Measurements from ENCODE around the gene ZNF746. TPM values are rescaled to one million over a fixed set of nuclear protein-coding genes. Genes with fewer than 3 reads are reported as not detected.

The ZNF746 gene
- polyA plus RNA-seq, 3 donors: 7.5 to 25.6 (median 8.1) TPM

DNA sequence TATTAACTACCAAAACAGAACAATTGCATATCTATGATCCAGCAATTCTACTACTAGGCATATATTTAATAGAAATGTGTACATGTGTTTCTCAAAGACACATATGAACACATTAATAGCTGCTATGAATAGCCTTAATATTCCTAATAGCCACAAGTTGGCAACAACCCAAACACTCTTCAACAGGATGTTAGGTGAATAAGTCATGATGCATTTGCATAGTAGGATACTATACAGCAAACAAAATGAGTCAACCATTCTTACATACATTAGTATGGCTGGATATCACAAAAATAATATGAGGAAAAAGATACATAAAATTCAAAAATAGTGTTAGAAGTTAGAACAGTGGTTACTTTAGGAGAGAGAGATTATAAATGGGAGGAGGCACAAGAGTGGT lies 26.8 kb upstream of the ZNF746 start:
- Histone ChIP-seq H3K9ac (ENCODE audit: insufficient read depth, low read length, poor library complexity, severe bottlenecking) (no peak overlapping the region), H3K4me1 (ENCODE audit: control insufficient read depth in 1 of 2, insufficient read depth in 2 of 2, low read length in 2 of 2) (no peaks in the 10 kb centered on the region), H3K9me3 (replicated peaks in 1 of 2; ENCODE audit: control insufficient read depth in 1 of 2, insufficient read depth in 1 of 2, low read length in 2 of 2) (peaks cover 29% of the 10 kb centered on the region in 2 donors), H3K27me3 (ENCODE audit: control insufficient read depth in 2 of 2, insufficient read depth in 2 of 2, low read length in 2 of 2) (no peaks in the 10 kb centered on the region), H3K36me3 (replicated peaks in 1 of 2; ENCODE audit: control insufficient read depth in 1 of 2, insufficient read depth in 2 of 2, low read length in 2 of 2) (no peaks in the 10 kb centered on the region), H4K20me1 (ENCODE audit: insufficient read depth, low read length) (no peaks in the 10 kb centered on the region), H3K4me2 (replicated peaks; ENCODE audit: extremely low read depth, low read length, poor library complexity, severe bottlenecking) (no peak overlapping the region), H3K4me3 (replicated peaks in 1 of 3; ENCODE audit: low read depth in 2 of 3, low read length in 3 of 3) (no peak overlapping the region), H3K79me2 (ENCODE audit: insufficient read depth, low read length) (no peaks in the 10 kb centered on the region), H3K27ac (ENCODE audit: low read depth in 1 of 2, low read length in 2 of 2) (no peak overlapping the region), H2AFZ (ENCODE audit: insufficient read depth, low read depth, low read length, poor library complexity, severe bottlenecking) (no peak overlapping the region)
- no peaks in the 10 kb centered on the region for H3K36me3 Mint-ChIP-seq
- H3K27ac Mint-ChIP-seq: no peak overlapping the region
- H3K27me3 Mint-ChIP-seq (ENCODE audit: low read depth in 3 of 3): peaks cover 0 to 6% (median 2%) of the 10 kb centered on the region in 3 donors
- intact Hi-C loops (cut with micrococcal nuclease): no loop called here
- DNase-seq: no peak
- no peak overlapping the region for H3K4me3 Mint-ChIP-seq
- peaks cover 31 to 57% (median 45%) of the 10 kb centered on the region in 7 donors for H3K9me3 Mint-ChIP-seq
- H3K4me1 Mint-ChIP-seq: no peaks in the 10 kb centered on the region
- TF ChIP-seq, protein P1, sequence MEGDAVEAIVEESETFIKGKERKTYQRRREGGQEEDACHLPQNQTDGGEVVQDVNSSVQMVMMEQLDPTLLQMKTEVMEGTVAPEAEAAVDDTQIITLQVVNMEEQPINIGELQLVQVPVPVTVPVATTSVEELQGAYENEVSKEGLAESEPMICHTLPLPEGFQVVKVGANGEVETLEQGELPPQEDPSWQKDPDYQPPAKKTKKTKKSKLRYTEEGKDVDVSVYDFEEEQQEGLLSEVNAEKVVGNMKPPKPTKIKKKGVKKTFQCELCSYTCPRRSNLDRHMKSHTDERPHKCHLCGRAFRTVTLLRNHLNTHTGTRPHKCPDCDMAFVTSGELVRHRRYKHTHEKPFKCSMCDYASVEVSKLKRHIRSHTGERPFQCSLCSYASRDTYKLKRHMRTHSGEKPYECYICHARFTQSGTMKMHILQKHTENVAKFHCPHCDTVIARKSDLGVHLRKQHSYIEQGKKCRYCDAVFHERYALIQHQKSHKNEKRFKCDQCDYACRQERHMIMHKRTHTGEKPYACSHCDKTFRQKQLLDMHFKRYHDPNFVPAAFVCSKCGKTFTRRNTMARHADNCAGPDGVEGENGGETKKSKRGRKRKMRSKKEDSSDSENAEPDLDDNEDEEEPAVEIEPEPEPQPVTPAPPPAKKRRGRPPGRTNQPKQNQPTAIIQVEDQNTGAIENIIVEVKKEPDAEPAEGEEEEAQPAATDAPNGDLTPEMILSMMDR (IDR thresholded peaks at IDR 0.05): no peak

DNA sequence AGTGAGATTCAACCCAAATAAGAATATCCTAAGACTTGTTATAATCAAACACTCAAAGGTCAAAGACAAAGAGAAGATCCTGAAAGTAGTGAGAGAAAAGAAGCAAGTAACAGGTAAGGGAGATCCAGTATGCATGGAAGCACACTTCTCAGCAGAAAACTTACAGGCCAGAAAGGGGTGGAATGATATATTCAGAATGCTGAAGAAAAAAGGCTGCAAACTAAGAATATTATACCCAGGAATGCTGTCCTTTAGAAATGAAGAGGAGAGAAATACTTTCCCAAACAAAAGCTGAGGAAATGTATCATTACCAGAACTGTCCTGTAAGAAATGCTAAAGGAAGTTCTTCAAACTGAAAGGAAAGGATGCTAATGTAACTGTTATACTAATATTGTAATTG lies 12.6 kb upstream of the ZNF746 start:
- Mint-ChIP-seq H3K27me3 (ENCODE audit: low read depth in 3 of 3) (peaks cover 0 to 3% (median 2%) of the 10 kb centered on the region in 3 donors), H3K4me3 (no peak overlapping the region), H3K27ac (no peak overlapping the region), H3K9me3 (peaks cover 37 to 63% (median 56%) of the 10 kb centered on the region in 7 donors), H3K4me1 (no peaks in the 10 kb centered on the region), H3K36me3 (no peaks in the 10 kb centered on the region)
- H3K4me1 ChIP-seq (ENCODE audit: control insufficient read depth in 1 of 2, insufficient read depth in 2 of 2, low read length in 2 of 2): no peaks in the 10 kb centered on the region
- H4K20me1 ChIP-seq (ENCODE audit: insufficient read depth, low read length): no peaks in the 10 kb centered on the region
- H3K36me3 ChIP-seq (replicated peaks in 1 of 2; ENCODE audit: control insufficient read depth in 1 of 2, insufficient read depth in 2 of 2, low read length in 2 of 2): no peaks in the 10 kb centered on the region
- H2AFZ ChIP-seq (ENCODE audit: insufficient read depth, low read depth, low read length, poor library complexity, severe bottlenecking): no peak overlapping the region
- H3K4me3 ChIP-seq (replicated peaks in 1 of 3; ENCODE audit: low read depth in 2 of 3, low read length in 3 of 3): no peak overlapping the region
- H3K9me3 ChIP-seq (replicated peaks in 1 of 2; ENCODE audit: control insufficient read depth in 1 of 2, insufficient read depth in 1 of 2, low read length in 2 of 2): peaks cover 31 to 58% of the 10 kb centered on the region in 2 donors
- H3K9ac ChIP-seq (ENCODE audit: insufficient read depth, low read length, poor library complexity, severe bottlenecking): no peak overlapping the region
- no peaks in the 10 kb centered on the region for H3K27me3 ChIP-seq (ENCODE audit: control insufficient read depth in 2 of 2, insufficient read depth in 2 of 2, low read length in 2 of 2)
- TF ChIP-seq, protein P1 (IDR thresholded peaks at IDR 0.05): no peak
- no peak overlapping the region for H3K27ac ChIP-seq (ENCODE audit: low read depth in 1 of 2, low read length in 2 of 2)
- DNase-seq: no peak
- H3K4me2 ChIP-seq (replicated peaks; ENCODE audit: extremely low read depth, low read length, poor library complexity, severe bottlenecking): no peak overlapping the region
- H3K79me2 ChIP-seq (ENCODE audit: insufficient read depth, low read length): no peaks in the 10 kb centered on the region
- intact Hi-C loops (cut with micrococcal nuclease): no loop called here

Data from CD14-positive monocyte (primary cell).